Muscle layer of duodenum (tissue), 2 donors: ENCODE measurements around the gene PRR35.

Experiments used
- H3K27ac ChIP-seq: one replicate; pipeline ENCODE4 v1.7.0; 2013; ENCODE audit warnings: mild to moderate bottlenecking, low read length
- H3K27me3 ChIP-seq: one replicate; pipeline ENCODE4 v1.7.0; 2013; ENCODE audit warnings: low read depth, mild to moderate bottlenecking, control low read depth, low read length
- H3K36me3 ChIP-seq, 2 donors: one replicate each; pipeline ENCODE4 v1.7.0; 2013; ENCODE audit warnings: low read length in 2 of 2, control low read depth in 1 of 2, mild to moderate bottlenecking in 1 of 2; ENCODE audit not compliant: insufficient read depth in 2 of 2, control insufficient read depth in 1 of 2
- H3K4me1 ChIP-seq, 2 donors: one replicate each; pipeline ENCODE4 v1.7.0; 2013; ENCODE audit warnings: low read length in 2 of 2, mild to moderate bottlenecking in 2 of 2, control low read depth in 1 of 2, moderate library complexity in 1 of 2; ENCODE audit not compliant: insufficient read depth in 2 of 2, control insufficient read depth in 1 of 2
- H3K4me3 ChIP-seq, 2 donors: one replicate each; pipeline ENCODE4 v1.7.0; 2013; ENCODE audit warnings: low read length in 2 of 2, low read depth in 1 of 2, mild to moderate bottlenecking in 1 of 2
- H3K9me3 ChIP-seq, 2 donors: one replicate each; pipeline ENCODE4 v1.7.0; 2013; ENCODE audit warnings: low read length in 2 of 2, control low read depth in 1 of 2, mild to moderate bottlenecking in 1 of 2; ENCODE audit not compliant: control insufficient read depth in 1 of 2
- donor health status: healthy.

The PRR35 gene

GRCh38 chr16:580946-581498 lies 20.8 kb downstream of the PRR35 start:
- no peak overlapping the region for H3K27ac ChIP-seq
- no peak overlapping the region for H3K4me3 ChIP-seq
- H3K4me1 ChIP-seq = peaks cover 0 to 6% of the 10 kb centered on the region in 2 donors
- no peaks in the 10 kb centered on the region for H3K9me3 ChIP-seq
- peaks cover 5% of the 10 kb centered on the region for H3K27me3 ChIP-seq
- peaks cover 0 to 10% of the 10 kb centered on the region in 2 donors for H3K36me3 ChIP-seq

- Histone ChIP-seq H3K27ac (no peak overlapping the region), H3K36me3 (peaks cover 0 to 8% of the 10 kb centered on the region in 2 donors), H3K9me3 (no peaks in the 10 kb centered on the region), H3K27me3 (peaks cover 5% of the 10 kb centered on the region), H3K4me3 (no peak overlapping the region), H3K4me1 (peaks cover 0 to 14% of the 10 kb centered on the region in 2 donors)
Observed at GRCh38 chr16:582218-582613, 22.0 kb downstream of the PRR35 start.

DNA sequence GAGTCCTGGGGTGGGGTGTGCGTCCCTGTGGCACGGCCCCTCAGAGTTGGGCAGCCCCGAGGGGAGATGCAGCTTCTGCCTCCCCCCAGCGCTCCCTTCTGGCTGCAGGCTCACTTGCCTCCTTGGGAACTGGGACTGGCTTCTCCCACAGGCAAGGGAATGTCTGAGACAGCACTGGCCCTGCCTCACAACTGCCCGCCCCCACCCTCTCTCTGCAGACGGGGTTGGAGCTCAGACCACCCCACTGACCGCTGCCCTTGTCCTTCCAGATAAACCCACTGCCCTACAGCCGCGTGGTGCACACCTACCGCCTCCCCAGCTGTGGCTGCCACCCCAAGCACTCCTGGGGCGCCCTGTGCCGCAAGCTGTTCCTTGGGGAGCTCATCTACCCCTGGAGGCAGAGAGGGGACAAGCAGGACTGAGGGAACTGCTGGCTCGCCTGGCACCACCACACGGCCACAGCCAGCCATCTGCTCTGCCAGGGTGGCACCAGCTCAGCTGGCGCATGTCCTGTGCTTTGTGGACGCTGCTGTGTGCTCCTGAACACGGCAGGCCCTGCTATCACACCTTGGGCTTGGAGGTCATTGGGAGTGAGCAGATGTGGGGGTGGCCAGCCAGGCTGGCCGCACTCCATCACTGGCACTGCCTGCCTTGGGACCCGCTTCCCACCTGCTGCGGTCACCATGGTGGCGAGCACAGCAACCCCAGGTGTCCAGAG lies 22.6 kb downstream of the PRR35 start:
- peaks cover 0 to 8% of the 10 kb centered on the region in 2 donors for H3K36me3 ChIP-seq

DNA sequence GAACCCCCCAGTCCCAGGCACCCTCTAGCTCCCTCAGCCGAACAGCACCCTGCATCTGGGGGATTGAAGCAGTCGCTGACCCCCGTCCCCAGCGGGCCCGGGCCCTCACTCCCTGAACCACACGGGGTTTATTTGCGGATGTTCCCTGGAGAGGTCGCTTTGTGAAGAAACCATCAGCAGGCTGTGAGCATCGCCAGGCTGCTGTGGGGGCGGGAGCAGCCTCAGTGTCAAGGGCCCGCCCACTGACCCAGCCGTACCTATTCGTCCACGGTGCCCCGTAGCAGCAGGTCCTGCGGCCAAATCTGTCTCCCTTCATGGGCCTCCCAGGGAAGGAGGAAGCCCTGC lies 23.2 kb downstream of the PRR35 start:
- Histone ChIP-seq H3K27me3 (peaks cover 5% of the 10 kb centered on the region), H3K27ac (no peak overlapping the region), H3K4me3 (no peak overlapping the region), H3K9me3 (no peaks in the 10 kb centered on the region), H3K4me1 (peaks cover 3 to 26% of the 10 kb centered on the region in 2 donors), H3K36me3 (peaks cover 0 to 8% of the 10 kb centered on the region in 2 donors)

More for the DNA sequence above, 22.6 kb downstream of the PRR35 start:
- Histone ChIP-seq H3K4me1 (peaks cover 3 to 19% of the 10 kb centered on the region in 2 donors), H3K9me3 (no peaks in the 10 kb centered on the region), H3K4me3 (no peak overlapping the region), H3K27me3 (peaks cover 5% of the 10 kb centered on the region), H3K27ac (no peak overlapping the region)

DNA sequence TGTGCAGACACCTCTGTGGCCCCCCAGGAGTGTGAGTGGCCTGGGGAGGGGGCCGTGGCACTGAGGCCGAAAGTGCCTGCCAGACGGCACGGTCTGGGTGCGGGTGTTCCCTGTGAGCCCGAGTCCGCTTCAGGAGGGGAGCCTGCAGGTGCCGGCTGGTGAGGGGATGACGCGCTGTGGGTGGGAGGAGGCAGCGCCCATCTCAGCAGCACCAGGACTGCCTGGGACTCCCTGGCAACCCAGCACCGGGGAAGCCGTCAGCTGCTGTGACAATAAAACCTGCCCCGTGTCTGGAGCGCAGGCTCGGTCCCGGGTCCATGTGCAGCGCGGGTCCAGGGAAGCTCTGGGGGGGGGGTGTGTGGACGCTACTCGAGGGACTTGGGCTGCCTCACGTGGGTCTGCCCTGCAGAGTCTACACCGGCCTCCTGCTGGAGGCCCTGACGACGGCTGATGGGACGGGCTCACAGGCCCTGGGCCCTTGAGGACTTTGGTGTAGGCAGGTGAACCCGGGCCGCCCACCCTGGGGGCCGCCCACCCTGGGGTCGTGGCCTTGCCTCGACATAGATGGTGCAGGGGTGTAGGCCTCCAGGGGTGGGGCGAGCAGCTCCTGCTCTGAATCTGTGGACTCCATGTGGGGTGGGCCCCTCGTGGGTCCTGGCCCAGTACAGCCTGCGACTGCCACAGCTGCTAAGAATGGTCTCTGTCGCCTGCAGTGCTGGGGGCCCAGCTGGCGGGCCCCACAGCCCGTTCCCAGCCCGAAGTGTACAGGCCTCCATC lies 23.8 kb downstream of the PRR35 start:
- H3K27ac ChIP-seq = no peak overlapping the region
- no peak overlapping the region for H3K4me3 ChIP-seq
- H3K9me3 ChIP-seq = no peaks in the 10 kb centered on the region
- peaks cover 3 to 26% of the 10 kb centered on the region in 2 donors for H3K4me1 ChIP-seq
- H3K27me3 ChIP-seq = peaks cover 5% of the 10 kb centered on the region
- H3K36me3 ChIP-seq = peaks cover 0 to 8% of the 10 kb centered on the region in 2 donors

DNA sequence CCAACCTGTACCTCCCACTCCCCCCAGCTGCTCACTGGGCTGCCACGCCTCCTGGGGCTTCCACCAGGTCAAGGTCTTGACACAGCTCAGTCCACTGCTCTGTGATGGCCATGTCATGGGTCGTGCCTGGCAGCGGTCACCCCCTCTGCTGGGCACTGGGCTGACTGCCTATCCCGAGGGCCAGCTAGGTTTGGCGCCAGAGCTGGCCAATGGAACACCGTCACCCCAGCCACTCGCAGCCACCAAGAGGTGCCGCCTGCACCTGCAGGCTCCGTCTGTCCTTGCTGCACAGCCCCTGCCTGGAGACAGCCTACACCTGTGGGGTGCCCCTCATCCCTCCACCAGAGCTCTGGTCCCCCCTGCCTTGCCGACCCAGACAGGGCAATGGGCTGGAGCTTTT lies 25.2 kb downstream of the PRR35 start:
- H3K36me3 ChIP-seq = peaks cover 0 to 8% of the 10 kb centered on the region in 2 donors
- peaks cover 3 to 22% of the 10 kb centered on the region in 2 donors for H3K4me1 ChIP-seq
- peaks cover 5% of the 10 kb centered on the region for H3K27me3 ChIP-seq
- H3K27ac ChIP-seq = no peak overlapping the region
- no peak overlapping the region for H3K4me3 ChIP-seq
- no peaks in the 10 kb centered on the region for H3K9me3 ChIP-seq

- H3K4me3 ChIP-seq = no peak overlapping the region
- no peaks in the 10 kb centered on the region for H3K9me3 ChIP-seq
- no peaks in the 10 kb centered on the region for H3K36me3 ChIP-seq
- H3K27ac ChIP-seq = no peak overlapping the region
- peaks cover 9 to 30% of the 10 kb centered on the region in 2 donors for H3K4me1 ChIP-seq
- H3K27me3 ChIP-seq = peaks cover 5% of the 10 kb centered on the region
Observed at GRCh38 chr16:586047-586644, 26.0 kb downstream of the PRR35 start.

GRCh38 chr16:586645-587590 lies 26.7 kb downstream of the PRR35 start:
- no peak overlapping the region for H3K27ac ChIP-seq

GRCh38 chr16:588639-588888 lies 28.4 kb downstream of the PRR35 start:
- Histone ChIP-seq H3K27ac (peak overlapping the region; percentile 85), H3K27me3 (peaks cover 5% of the 10 kb centered on the region), H3K4me3 (peak overlapping the region; percentile 59 to 92), H3K4me1 (peaks cover 18 to 39% of the 10 kb centered on the region in 2 donors), H3K9me3 (no peaks in the 10 kb centered on the region), H3K36me3 (no peaks in the 10 kb centered on the region)

More at GRCh38 chr16:586645-587590, 26.7 kb downstream of the PRR35 start:
- Histone ChIP-seq H3K27me3 (peaks cover 5% of the 10 kb centered on the region), H3K36me3 (no peaks in the 10 kb centered on the region), H3K9me3 (no peaks in the 10 kb centered on the region), H3K4me3 (no peak overlapping the region), H3K4me1 (peaks cover 10 to 35% of the 10 kb centered on the region in 2 donors)

DNA sequence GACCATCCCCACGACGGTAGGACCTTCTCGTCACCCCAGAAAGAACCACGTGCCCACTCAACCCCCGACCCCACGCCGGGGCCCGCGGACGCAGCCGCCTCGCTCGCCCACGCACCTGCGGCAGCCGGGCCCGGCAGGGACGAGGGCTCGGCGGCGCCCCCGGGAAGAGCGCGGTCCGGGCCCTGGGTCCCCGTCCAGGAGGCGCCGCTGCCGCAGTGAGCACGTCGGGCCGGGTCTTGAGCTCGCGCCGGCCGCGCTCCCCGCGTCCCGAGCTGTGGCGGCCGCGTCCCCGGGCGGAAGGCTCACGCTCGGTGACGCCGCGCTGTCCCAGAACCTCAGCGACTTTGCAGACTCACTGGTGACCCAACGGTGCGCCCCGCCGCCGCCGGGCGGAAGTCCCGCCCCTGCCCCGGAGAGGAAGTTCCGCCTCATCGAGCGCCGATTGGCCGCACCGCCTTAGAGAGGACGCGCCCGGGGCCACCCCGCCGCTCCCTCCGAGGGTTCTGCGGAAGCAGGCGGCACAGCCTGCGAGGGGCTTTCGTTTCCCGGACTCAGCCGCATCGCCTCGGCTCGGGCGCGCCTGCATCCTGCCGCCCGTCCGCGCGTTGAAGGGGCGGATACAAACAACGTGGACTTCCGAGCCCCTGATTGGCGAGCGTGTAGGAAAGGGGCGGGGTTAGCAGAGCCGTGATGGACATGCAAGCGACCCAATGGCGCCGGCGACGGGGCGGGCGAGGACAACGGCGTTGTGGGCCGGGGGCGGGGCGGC lies 28.9 kb downstream of the PRR35 start:
- H3K27ac ChIP-seq = peak overlapping the region; percentile 85
- no peaks in the 10 kb centered on the region for H3K9me3 ChIP-seq
- no peaks in the 10 kb centered on the region for H3K36me3 ChIP-seq
- peak overlapping the region; percentile 59 to 92 for H3K4me3 ChIP-seq
- H3K27me3 ChIP-seq = peaks cover 5% of the 10 kb centered on the region
- H3K4me1 ChIP-seq = peaks cover 18 to 39% of the 10 kb centered on the region in 2 donors
